Colonic mucosa (tissue), 4 donors: ENCODE results near the gene OAS1. TPM values are rescaled to one million over a fixed set of nuclear protein-coding genes. Genes with fewer than 3 reads are reported as not detected.
"Not testable (repeated sequence)": the region's sequence is repeated elsewhere in the genome, so short reads cannot be mapped to it uniquely, and the experiment has no call there.

Source experiments
- DNase-seq: peaks from one replicate; pipeline ENCODE4 v3.0.0-alpha.2; 2020
- H3K27ac ChIP-seq: fragments of 200-600 bp; one replicate; pipeline ENCODE4 v1.8.0; 2021
- H3K27me3 ChIP-seq: fragments of 200-600 bp; one replicate; pipeline ENCODE4 v1.8.0; 2021
- H3K36me3 ChIP-seq: fragments of 200-600 bp; one replicate; pipeline ENCODE4 v1.8.0; 2021
- H3K4me1 ChIP-seq: fragments of 200-600 bp; one replicate; pipeline ENCODE4 v1.8.0; 2021; ENCODE audit warnings: mild to moderate bottlenecking
- H3K4me3 ChIP-seq: fragments of 200-600 bp; one replicate; pipeline ENCODE4 v1.8.0; 2021
- H3K9ac ChIP-seq, 2 donors: one replicate each; pipeline ENCODE4 v1.7.0; 2013; ENCODE audit warnings: control low read depth in 2 of 2, low read depth in 2 of 2, low read length in 2 of 2
- H3K9me3 ChIP-seq: fragments of 200-600 bp; one replicate; pipeline ENCODE4 v1.8.0; 2021
- intact Hi-C: fragments of 100-400 bp; cut with DNase I; formaldehyde crosslinking; loops from one replicate; pipeline ENCODE4 v1.14.1; 2022
- total RNA-seq, 2 donors: library from RNA; stranded (reverse); fragmentation: NEBNext Ultra II Directional in 1 of 2; extraction: Animal tissue kit (Norgen Biotek cat#: 25700) in 1 of 2; gene quantifications; one replicate each; pipeline ENCODE4 v1.2.1, GENCODE V29; 2021
- TF ChIP-seq, protein P1 (sequence below): fragments of 200-600 bp; IDR thresholded peaks from one replicate; pipeline ENCODE4 v1.8.0; 2022; ENCODE audit warnings: antibody characterized with exemption, mild to moderate bottlenecking
- donor health status: healthy.
- donor health status: DM: no; HTN: no; CAD: no.
- donor health status: DM: no; HTN: no; CAD: no.

Gene OAS1
- total RNA-seq, 2 donors from 2014 or later: 98.2 to 110 TPM

DNA sequence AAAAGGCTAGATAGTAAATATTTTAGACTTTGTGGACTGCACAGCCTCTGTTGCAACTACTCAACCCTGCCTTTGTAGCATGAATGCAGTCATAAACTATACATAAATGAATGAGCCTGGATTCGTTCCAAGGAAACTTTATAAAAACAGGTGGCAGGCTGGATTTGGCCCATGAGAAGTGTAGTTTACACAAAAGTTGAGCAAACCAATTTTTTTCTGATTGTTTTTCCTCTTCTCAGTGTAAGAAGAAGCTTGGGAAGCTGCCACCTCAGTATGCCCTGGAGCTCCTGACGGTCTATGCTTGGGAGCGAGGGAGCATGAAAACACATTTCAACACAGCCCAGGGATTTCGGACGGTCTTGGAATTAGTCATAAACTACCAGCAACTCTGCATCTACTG, 9.5 kb downstream of the OAS1 start:
- Histone ChIP-seq H3K27me3 (no peaks in the 10 kb centered on the region), H3K36me3 (peaks cover 12% of the 10 kb centered on the region), H3K4me1 (no peaks in the 10 kb centered on the region), H3K27ac (peak overlapping the region; percentile 26), H3K9me3 (no peaks in the 10 kb centered on the region), H3K4me3 (no peak overlapping the region), H3K9ac (peak overlapping the region in 1 of 2 donors; percentile 30)
- intact Hi-C loops: no loop called here
- peak; percentile 60 for DNase-seq
- TF ChIP-seq, protein P1, sequence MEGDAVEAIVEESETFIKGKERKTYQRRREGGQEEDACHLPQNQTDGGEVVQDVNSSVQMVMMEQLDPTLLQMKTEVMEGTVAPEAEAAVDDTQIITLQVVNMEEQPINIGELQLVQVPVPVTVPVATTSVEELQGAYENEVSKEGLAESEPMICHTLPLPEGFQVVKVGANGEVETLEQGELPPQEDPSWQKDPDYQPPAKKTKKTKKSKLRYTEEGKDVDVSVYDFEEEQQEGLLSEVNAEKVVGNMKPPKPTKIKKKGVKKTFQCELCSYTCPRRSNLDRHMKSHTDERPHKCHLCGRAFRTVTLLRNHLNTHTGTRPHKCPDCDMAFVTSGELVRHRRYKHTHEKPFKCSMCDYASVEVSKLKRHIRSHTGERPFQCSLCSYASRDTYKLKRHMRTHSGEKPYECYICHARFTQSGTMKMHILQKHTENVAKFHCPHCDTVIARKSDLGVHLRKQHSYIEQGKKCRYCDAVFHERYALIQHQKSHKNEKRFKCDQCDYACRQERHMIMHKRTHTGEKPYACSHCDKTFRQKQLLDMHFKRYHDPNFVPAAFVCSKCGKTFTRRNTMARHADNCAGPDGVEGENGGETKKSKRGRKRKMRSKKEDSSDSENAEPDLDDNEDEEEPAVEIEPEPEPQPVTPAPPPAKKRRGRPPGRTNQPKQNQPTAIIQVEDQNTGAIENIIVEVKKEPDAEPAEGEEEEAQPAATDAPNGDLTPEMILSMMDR: no peak

DNA sequence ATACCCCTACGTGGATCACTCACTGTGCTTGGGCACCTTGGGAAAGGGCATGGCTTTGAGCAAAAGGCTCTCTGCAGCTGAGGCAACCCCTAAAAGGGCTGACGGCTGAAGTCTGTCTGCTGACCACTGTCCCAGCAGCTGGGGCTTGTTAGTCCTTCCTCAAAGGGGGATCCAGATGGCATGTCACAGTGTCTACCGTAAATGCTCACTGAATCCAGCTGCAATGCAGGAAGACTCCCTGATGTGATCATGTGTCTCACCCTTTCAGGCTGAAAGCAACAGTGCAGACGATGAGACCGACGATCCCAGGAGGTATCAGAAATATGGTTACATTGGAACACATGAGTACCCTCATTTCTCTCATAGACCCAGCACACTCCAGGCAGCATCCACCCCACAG, 12.4 kb downstream of the OAS1 start:
- TF ChIP-seq, protein P1: no peak
- no peak overlapping the region for H3K4me3 ChIP-seq
- intact Hi-C loops: no loop called here
- H3K4me1 ChIP-seq: no peaks in the 10 kb centered on the region
- H3K9me3 ChIP-seq: no peaks in the 10 kb centered on the region
- H3K9ac ChIP-seq: no peak overlapping the region
- no peak for DNase-seq
- peaks cover 12% of the 10 kb centered on the region for H3K36me3 ChIP-seq
- no peak overlapping the region for H3K27ac ChIP-seq
- H3K27me3 ChIP-seq: no peaks in the 10 kb centered on the region

DNA sequence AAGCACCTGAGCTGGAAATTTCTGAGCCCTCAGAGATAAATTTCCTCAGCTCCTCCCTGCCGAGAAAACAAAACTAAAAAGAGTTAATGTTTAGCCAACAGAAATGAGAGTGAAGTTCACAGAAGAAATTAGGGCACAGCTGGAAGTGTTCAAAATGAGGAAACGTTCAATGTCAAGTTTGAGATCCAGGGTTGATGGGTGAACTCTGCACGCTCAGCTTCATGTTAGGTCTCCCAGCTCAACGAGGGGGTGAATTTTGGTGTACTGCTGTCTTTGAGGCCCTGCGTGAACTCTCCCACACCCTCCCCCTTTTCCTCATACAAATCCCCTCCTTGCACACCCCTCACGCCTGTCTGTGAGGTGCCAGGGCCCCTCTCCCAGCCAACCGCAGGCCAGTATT, 18.2 kb downstream of the OAS1 start:
- peak overlapping the region in 1 of 2 donors; percentile 19 for H3K9ac ChIP-seq
- peak overlapping the region; percentile 75 for H3K27ac ChIP-seq
- intact Hi-C loops: no loop called here

DNA sequence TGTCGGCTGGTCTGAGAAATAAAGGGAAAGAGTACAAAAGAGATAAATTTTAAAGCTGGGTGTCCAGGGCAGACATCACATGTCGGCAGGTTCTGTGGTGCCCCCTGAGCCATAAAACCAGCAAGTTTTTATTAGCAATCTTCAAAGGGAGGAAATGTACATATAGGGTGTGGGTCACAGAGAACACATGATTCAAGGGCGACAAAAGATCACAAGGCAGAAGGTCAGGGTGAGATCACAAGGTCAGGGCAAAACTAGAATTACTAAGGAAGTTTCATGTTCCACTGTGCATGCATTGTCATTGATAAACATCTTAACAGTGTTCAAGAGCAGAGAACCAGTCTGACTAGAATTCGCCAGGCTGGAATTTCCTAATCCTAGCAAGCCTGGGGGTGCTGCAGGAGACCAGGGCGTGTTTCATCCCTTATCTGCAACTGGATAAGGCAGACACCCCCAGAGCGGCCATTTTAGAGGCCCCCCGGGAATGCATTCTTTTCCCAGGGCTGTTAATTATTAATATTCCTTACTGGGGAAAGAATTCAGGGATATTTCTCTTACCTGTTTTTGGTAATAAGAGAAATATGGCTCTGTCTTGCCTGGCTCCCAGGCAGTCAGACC, 19.8 kb downstream of the OAS1 start:
- H3K27me3 ChIP-seq, H3K4me3 ChIP-seq, DNase-seq, H3K9ac ChIP-seq, intact Hi-C loops, H3K36me3 ChIP-seq, H3K27ac ChIP-seq, H3K9me3 ChIP-seq: not testable (repeated sequence)
- peaks cover 11% of the 10 kb centered on the region for H3K4me1 ChIP-seq

More for the DNA sequence above, 18.2 kb downstream of the OAS1 start:
- Histone ChIP-seq H3K4me1 (peaks cover 11% of the 10 kb centered on the region), H3K4me3 (no peak overlapping the region), H3K36me3 (peaks cover 2% of the 10 kb centered on the region), H3K9me3 (no peaks in the 10 kb centered on the region), H3K27me3 (no peaks in the 10 kb centered on the region)
- TF ChIP-seq, protein P1: no peak
- DNase-seq: peak; percentile 35

- no peaks in the 10 kb centered on the region for H3K36me3 ChIP-seq
- intact Hi-C loops: no loop called here
- TF ChIP-seq, protein P1: no peak
Observed at GRCh38 chr12:112927475-112927874, 20.7 kb downstream of the OAS1 start.

GRCh38 chr12:112927925-112928324, 21.2 kb downstream of the OAS1 start:
- Histone ChIP-seq H3K9me3 (no peaks in the 10 kb centered on the region), H3K27me3 (no peaks in the 10 kb centered on the region), H3K36me3 (no peaks in the 10 kb centered on the region), H3K27ac (no peak overlapping the region), H3K4me1 (peaks cover 11% of the 10 kb centered on the region), H3K9ac (no peak overlapping the region), H3K4me3 (no peak overlapping the region)
- intact Hi-C loops: no loop called here
- no peak for DNase-seq
- TF ChIP-seq, protein P1: no peak

More at GRCh38 chr12:112927475-112927874, 20.7 kb downstream of the OAS1 start:
- Histone ChIP-seq H3K4me3 (no peak overlapping the region), H3K4me1 (peaks cover 11% of the 10 kb centered on the region), H3K27me3 (no peaks in the 10 kb centered on the region), H3K9ac (no peak overlapping the region), H3K9me3 (no peaks in the 10 kb centered on the region), H3K27ac (no peak overlapping the region)
- DNase-seq: no peak
